Measurements from ENCODE around the gene PIP5K1A. TPM values are rescaled to one million over a fixed set of nuclear protein-coding genes. Genes with fewer than 3 reads are reported as not detected.

The PIP5K1A gene, protein sequence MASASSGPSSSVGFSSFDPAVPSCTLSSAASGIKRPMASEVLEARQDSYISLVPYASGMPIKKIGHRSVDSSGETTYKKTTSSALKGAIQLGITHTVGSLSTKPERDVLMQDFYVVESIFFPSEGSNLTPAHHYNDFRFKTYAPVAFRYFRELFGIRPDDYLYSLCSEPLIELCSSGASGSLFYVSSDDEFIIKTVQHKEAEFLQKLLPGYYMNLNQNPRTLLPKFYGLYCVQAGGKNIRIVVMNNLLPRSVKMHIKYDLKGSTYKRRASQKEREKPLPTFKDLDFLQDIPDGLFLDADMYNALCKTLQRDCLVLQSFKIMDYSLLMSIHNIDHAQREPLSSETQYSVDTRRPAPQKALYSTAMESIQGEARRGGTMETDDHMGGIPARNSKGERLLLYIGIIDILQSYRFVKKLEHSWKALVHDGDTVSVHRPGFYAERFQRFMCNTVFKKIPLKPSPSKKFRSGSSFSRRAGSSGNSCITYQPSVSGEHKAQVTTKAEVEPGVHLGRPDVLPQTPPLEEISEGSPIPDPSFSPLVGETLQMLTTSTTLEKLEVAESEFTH
- polyA plus RNA-seq (ENCODE audit: low read depth in 6 of 6): 10 to 100 TPM; 17.0 to 22.9 (median 19.7) TPM

DNA sequence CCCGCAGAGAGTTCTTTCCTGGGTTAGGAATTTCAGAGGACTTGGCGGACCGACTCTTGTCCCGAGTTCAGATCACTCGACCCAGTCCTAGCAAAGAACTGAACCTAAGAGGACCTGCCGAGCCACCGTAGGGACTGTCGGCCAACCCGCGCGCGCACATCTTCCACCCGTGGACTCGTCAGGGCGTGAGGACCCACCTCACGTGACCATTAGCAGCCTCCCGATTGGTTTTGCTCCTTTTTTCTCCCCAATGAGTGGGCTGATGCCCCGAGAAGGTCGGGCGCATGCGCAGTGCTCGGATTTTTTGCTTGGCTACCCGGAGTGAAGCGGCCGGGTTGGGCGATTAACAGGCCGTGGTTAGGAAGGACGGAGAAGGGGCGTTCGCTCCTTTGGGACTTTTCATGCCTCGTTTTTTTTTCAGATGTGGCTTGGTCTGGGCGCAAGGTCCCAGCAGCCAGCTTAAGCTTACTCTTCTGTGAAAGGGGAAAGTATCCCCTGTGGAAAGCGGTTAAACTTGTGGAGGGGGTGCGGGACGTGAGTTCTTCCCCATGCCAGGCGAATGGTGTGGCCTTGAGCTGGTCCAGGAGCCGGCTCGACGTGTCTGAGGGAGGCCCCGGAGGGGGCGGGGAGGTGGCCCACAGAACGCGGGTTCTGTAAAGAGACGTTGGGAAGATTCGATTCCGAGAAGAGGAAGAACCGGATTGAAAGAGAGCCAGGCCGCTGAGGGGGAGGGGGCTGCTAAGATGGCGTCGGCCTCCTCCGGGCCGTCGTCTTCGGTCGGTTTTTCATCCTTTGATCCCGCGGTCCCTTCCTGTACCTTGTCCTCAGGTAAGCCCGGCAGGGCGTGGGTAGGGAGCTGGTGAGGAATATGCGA lies at the start of gene PIP5K1A:
Gene PIP5K1A (plus strand): TSS at position 299 of the 874 bp plus-strand sequence. CDS start 445 bp downstream, at position 744.
- peaks cover 0 to 5% (median 0%) of the 10 kb centered on the region in 3 donors for H3K27me3 Mint-ChIP-seq
- H3K9me3 Mint-ChIP-seq: no peaks in the 10 kb centered on the region
- peak within 1 kb of the TSS; percentile 96 to 99 (median 98) for H3K27ac Mint-ChIP-seq
- H3K36me3 Mint-ChIP-seq: peaks cover 0 to 9% of the 10 kb centered on the region in 2 donors
- H3K4me1 Mint-ChIP-seq: peaks cover 34 to 46% (median 40%) of the 10 kb centered on the region in 3 donors
- DNase-seq (peak; percentile 96), ATAC-seq (ENCODE audit: low read depth in 2 of 2) (peak; percentile 91 to 94)
- H3K4me3 Mint-ChIP-seq: peak within 1 kb of the TSS; percentile 93 to 100 (median 98)

DNA sequence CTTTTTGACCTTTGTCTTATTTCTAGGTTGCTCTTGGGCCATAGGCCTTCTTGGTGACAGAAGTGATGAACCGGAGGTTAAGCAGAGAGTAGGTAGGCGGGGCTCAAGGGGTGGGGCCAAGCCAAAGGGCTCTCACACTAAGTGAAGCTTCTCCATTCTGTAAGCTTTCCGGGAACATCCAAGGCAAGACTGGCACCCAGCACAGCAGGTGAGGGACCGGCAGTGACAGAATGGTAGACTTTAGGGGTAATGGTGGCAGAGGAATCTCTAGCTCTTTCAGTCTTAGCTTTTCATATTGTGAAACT lies 41.9 kb upstream of the PIP5K1A start, which contains the start of gene TNFAIP8L2:
Gene TNFAIP8L2 (plus strand): TSS at position 135 of the 305 bp plus-strand sequence. CDS start 2,049 bp downstream, outside the sequence.
- DNase-seq (peak; percentile 57), ATAC-seq (ENCODE audit: low read depth in 2 of 2) (peak; percentile 89)
- H3K36me3 Mint-ChIP-seq: no peaks in the 10 kb centered on the region
- H3K27ac Mint-ChIP-seq: peak within 1 kb of the TSS; percentile 88 to 96 (median 92)
- no peaks in the 10 kb centered on the region for H3K9me3 Mint-ChIP-seq
- no peaks in the 10 kb centered on the region for H3K27me3 Mint-ChIP-seq
- H3K4me1 Mint-ChIP-seq: peaks cover 29 to 48% (median 41%) of the 10 kb centered on the region in 3 donors
- H3K4me3 Mint-ChIP-seq: peak within 1 kb of the TSS; percentile 93 to 100 (median 98)

DNA sequence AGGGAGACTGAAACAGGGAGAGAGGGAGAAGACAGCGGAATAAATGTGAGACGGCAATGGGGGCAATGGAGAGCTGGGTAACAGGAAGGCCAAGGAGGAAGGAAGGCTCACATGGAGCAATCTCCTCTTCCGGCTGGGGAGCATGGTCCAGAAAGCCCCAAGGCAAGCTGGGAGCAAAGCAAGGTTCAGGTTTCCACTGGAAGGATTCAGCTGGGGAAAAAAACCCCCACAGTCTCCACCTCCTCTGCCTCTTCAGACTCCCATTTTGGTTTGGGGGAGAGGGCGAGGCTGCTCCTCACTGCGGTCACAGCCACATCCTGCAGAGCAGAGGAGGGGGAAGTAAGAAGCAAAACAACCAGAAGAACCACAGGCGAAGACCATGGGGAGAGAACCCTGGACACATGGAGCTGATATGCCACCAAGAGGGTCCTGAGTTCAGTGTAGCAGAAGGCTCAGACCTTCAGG lies 41.3 kb upstream of the PIP5K1A start:
- Mint-ChIP-seq H3K27ac (peak overlapping the region; percentile 88 to 96 (median 92)), H3K27me3 (no peaks in the 10 kb centered on the region), H3K36me3 (no peaks in the 10 kb centered on the region), H3K9me3 (no peaks in the 10 kb centered on the region), H3K4me3 (peak overlapping the region; percentile 93 to 100 (median 98)), H3K4me1 (peaks cover 29 to 51% (median 41%) of the 10 kb centered on the region in 3 donors)
- ATAC-seq (ENCODE audit: low read depth in 2 of 2) (peak; percentile 22 to 43), DNase-seq (peak; percentile 39)

DNA sequence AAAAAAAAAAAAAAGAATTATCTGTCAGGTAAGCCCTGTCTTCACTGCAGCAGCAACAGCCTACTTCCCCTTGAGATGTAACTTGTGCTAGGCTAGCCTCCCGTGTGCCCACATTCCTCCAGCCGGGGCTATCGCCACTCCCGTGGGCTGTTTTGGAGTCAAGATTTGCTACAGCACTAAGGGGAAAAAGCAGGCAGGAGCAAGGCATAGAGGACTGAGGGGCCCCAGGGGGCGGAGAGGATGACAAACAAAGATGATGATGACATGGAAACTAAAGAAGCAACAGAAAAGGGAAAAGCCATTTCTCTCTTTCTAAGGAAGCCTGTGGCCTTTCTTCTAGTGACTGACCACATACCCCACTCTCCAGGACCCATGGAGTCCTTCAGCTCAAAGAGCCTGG lies 40.0 kb upstream of the PIP5K1A start:
- Mint-ChIP-seq H3K9me3 (no peaks in the 10 kb centered on the region), H3K27me3 (no peaks in the 10 kb centered on the region), H3K4me1 (peaks cover 33 to 56% (median 48%) of the 10 kb centered on the region in 3 donors), H3K4me3 (peak overlapping the region; percentile 93 to 100 (median 98)), H3K36me3 (no peaks in the 10 kb centered on the region), H3K27ac (peak overlapping the region in 5 of 6 donors; percentile 85 to 94 (median 87))
- ATAC-seq (ENCODE audit: low read depth in 2 of 2) (no peak), DNase-seq (no peak)

DNA sequence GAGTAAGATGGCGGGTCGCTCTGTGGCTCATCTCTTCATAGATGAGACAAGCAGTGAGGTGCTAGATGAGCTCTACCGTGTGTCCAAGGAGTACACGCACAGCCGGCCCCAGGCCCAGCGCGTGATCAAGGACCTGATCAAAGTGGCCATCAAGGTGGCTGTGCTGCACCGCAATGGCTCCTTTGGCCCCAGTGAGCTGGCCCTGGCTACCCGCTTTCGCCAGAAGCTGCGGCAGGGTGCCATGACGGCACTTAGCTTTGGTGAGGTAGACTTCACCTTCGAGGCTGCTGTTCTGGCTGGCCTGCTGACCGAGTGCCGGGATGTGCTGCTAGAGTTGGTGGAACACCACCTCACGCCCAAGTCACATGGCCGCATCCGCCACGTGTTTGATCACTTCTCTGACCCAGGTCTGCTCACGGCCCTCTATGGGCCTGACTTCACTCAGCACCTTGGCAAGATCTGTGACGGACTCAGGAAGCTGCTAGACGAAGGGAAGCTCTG lies 39.6 kb upstream of the PIP5K1A start:
- H3K27ac Mint-ChIP-seq: peak overlapping the region in 4 of 6 donors; percentile 85 to 90 (median 86)
- no peaks in the 10 kb centered on the region for H3K9me3 Mint-ChIP-seq
- ATAC-seq (ENCODE audit: low read depth in 2 of 2) (no peak), DNase-seq (no peak)
- H3K4me1 Mint-ChIP-seq: peaks cover 33 to 58% (median 48%) of the 10 kb centered on the region in 3 donors
- H3K4me3 Mint-ChIP-seq: peak overlapping the region; percentile 37 to 100 (median 98)
- H3K27me3 Mint-ChIP-seq: no peaks in the 10 kb centered on the region
- H3K36me3 Mint-ChIP-seq: no peaks in the 10 kb centered on the region

DNA sequence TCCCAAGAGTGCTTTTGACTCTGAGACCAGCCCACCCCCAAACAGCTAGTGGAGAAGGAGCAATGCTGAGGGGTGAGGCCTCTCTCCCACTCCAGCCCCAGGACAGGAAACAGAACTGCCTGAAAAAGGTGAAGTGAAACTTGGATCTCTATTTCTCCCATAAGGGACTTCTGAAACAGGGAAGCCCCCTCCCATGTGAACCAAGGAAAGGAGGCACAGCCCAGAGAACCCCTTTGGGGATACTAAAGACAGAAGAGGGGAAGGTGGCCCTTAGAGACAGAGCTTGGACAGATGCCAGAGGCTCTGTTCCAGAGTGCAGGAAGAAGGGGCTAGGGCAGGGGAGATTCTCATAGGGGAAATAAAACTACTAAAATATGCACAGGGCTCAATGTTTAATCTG lies 39.0 kb upstream of the PIP5K1A start:
- H3K27ac Mint-ChIP-seq: peak overlapping the region in 5 of 6 donors; percentile 66 to 82 (median 78)
- H3K36me3 Mint-ChIP-seq: no peaks in the 10 kb centered on the region
- no peak for DNase-seq
- ATAC-seq (ENCODE audit: low read depth in 2 of 2): no peak
- H3K9me3 Mint-ChIP-seq: no peaks in the 10 kb centered on the region
- peak overlapping the region; percentile 0 to 100 (median 52) for H3K4me3 Mint-ChIP-seq
- H3K27me3 Mint-ChIP-seq: no peaks in the 10 kb centered on the region
- H3K4me1 Mint-ChIP-seq: peaks cover 33 to 58% (median 48%) of the 10 kb centered on the region in 3 donors

DNA sequence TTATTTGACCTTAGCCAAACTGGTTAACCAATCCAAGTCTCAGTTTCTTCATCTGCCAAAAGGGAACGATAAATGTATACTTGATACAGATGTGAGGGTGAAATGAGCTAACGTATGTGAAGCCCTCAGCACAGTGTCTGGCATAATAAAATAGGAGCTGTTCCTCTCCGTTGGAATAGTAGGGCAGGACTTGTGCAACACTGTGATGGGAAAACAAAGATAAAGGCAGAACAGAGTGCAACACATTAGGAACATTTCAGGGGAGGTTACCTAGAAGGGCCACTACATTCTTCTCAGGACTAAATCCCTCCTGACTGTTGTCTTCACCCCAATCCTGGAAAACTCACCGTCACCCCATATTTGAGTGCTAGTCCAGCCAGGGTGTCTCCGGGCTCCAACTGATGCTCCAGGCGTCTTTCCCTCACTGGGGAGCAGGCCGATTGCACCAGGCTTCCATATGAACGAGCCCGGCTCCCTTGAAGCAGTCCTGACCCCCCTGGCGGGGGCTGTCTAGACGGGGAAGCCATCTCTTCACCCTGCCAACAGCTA lies 33.5 kb upstream of the PIP5K1A start:
- H3K27ac Mint-ChIP-seq: peak overlapping the region in 3 of 6 donors; percentile 19 to 97 (median 67)
- DNase-seq: no peak
- no peaks in the 10 kb centered on the region for H3K9me3 Mint-ChIP-seq
- peaks cover 4 to 9% of the 10 kb centered on the region in 2 donors for H3K36me3 Mint-ChIP-seq
- ATAC-seq (ENCODE audit: low read depth in 2 of 2): no peak
- H3K27me3 Mint-ChIP-seq: no peaks in the 10 kb centered on the region
- H3K4me3 Mint-ChIP-seq: peak overlapping the region; percentile 45 to 98 (median 94)
- peaks cover 29 to 49% (median 35%) of the 10 kb centered on the region in 3 donors for H3K4me1 Mint-ChIP-seq

DNA sequence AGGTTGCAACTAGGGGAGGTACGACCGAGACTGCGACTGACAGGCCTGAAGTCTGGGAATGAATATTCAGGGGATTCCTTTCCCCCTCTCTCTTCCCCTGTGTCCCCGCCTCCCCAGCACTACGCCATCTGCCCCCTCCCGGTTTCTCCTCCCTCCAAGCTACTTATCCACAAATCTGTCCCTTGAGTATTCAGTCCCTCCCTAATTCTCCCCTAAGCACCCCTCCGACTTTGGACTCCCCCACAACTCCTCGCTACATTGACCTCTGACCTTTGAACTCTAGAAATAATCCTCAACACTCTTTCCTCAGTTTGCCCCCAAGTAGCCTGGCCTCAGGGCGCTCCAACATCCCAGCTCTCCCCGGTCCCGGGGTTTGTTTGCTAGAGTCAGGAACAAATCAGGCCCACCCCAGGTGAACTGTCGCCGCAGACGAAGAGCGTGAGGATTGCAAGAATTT lies 33.0 kb upstream of the PIP5K1A start:
- DNase-seq: no peak
- peaks cover 29 to 46% (median 34%) of the 10 kb centered on the region in 3 donors for H3K4me1 Mint-ChIP-seq
- H3K27ac Mint-ChIP-seq: peak overlapping the region in 5 of 6 donors; percentile 62 to 97 (median 94)
- H3K9me3 Mint-ChIP-seq: no peaks in the 10 kb centered on the region
- H3K36me3 Mint-ChIP-seq: peaks cover 4 to 9% of the 10 kb centered on the region in 2 donors
- no peaks in the 10 kb centered on the region for H3K27me3 Mint-ChIP-seq
- peak overlapping the region; percentile 81 to 98 (median 94) for H3K4me3 Mint-ChIP-seq
- no peak for ATAC-seq (ENCODE audit: low read depth in 2 of 2)

DNA sequence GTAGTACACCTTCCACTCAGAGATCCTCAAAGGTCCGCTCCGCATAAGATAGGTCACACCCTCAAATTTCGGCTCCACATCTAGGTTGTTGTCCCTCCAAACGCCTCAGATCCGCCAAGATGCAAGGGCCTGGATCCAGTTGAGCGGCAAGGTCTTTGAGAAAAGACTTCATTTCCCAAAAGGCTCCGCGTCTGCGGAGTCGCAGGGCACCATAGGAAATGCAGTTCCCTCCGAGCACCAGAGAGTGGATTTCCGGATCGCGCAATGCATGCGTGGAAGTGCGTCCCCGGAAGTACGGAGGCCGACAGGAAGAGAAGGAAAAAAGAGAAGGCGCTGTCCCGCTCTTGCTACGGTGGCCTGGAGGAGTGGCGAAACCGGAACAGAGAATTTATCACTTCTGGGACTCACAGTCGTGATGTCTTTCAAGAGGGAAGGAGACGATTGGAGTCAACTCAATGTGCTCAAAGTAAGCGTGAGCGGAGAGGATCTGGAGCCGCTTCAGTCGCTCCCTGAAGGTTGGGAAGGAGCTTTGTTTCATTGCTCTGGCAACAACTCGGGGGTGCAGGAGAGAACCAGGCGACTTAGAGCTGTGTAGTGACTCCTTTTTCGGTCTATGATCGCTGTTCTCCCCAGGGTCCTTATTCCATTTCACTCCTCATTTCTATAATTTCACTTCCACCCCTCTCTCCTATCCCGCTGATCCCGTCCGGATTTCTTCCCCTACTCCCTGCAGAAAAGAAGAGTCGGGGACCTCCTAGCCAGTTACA lies 32.4 kb upstream of the PIP5K1A start, which contains the start of the genes LYSMD1 and SCNM1:
Gene LYSMD1 (minus strand): TSS at position 165 of the 767 bp plus-strand sequence. CDS start 644 bp downstream, outside the sequence.
Gene SCNM1 (plus strand): TSS at position 407 of the 767 bp plus-strand sequence. CDS start 9 bp downstream, at position 416.
- no peaks in the 10 kb centered on the region for H3K9me3 Mint-ChIP-seq
- peaks cover 7 to 9% of the 10 kb centered on the region in 2 donors for H3K36me3 Mint-ChIP-seq
- peak within 1 kb of the TSS; percentile 62 to 97 (median 95) for H3K27ac Mint-ChIP-seq
- ATAC-seq (ENCODE audit: low read depth in 2 of 2) (peak; percentile 97), DNase-seq (peak; percentile 97)
- no peaks in the 10 kb centered on the region for H3K27me3 Mint-ChIP-seq
- peaks cover 29 to 42% (median 34%) of the 10 kb centered on the region in 3 donors for H3K4me1 Mint-ChIP-seq
- H3K4me3 Mint-ChIP-seq: peak within 1 kb of the TSS; percentile 81 to 98 (median 94)

DNA sequence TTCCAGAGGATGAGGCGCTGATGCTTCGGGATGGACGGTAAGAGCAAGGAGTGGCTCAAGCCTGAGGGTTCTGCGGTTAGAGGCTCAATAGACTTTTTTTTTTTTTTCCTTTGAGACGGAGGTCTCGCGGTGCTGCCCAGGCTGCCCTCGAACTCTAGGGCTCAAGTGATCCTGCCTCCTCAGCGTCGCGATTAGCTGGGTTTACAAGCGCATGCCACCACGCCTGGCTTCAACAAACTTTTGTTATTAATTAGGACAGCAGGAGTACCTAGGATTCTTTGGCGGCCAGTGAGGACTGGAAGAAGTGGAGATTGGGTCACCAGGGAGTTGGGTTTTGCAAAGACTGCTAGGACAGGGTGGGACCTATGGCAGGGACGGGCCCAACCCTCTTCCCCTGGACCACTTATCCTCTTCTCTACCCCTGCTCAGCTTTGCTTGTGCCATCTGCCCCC lies 31.8 kb upstream of the PIP5K1A start:
- no peak for ATAC-seq (ENCODE audit: low read depth in 2 of 2)
- Mint-ChIP-seq H3K9me3 (no peaks in the 10 kb centered on the region), H3K4me3 (peak overlapping the region; percentile 81 to 98 (median 94)), H3K27ac (peak overlapping the region; percentile 62 to 97 (median 95)), H3K36me3 (peaks cover 7 to 9% of the 10 kb centered on the region in 2 donors), H3K27me3 (no peaks in the 10 kb centered on the region), H3K4me1 (peaks cover 29 to 39% (median 34%) of the 10 kb centered on the region in 3 donors)
- no peak for DNase-seq

DNA sequence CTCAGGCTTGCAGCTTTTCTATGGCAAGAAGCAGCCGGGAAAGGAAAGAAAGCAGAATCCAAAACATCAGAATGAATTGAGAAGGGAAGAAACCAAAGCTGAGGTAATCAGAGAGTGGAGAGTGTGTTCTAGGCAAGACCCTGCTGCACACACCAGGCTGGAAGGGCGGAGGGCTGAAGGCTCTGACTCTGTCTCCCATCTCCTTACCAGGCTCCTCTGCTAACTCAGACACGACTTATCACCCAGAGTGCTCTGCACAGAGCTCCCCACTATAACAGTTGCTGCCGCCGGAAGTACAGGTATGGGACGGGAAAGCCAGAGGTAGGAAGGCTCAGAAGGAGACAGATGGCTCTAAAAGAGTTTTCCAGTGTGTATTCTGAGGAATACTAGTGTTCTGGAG lies 31.2 kb upstream of the PIP5K1A start:
- peak overlapping the region in 4 of 6 donors; percentile 12 to 94 (median 44) for H3K27ac Mint-ChIP-seq
- peaks cover 7 to 9% of the 10 kb centered on the region in 2 donors for H3K36me3 Mint-ChIP-seq
- H3K4me1 Mint-ChIP-seq: peaks cover 29 to 37% (median 34%) of the 10 kb centered on the region in 3 donors
- H3K9me3 Mint-ChIP-seq: no peaks in the 10 kb centered on the region
- peak overlapping the region; percentile 81 to 98 (median 94) for H3K4me3 Mint-ChIP-seq
- no peaks in the 10 kb centered on the region for H3K27me3 Mint-ChIP-seq
- ATAC-seq (ENCODE audit: low read depth in 2 of 2) (no peak), DNase-seq (no peak)
